Kidney capillary endothelial cell (primary cell): ENCODE measurements around the gene IFI27L1.

Source experiments
- DNase-seq: peaks from one replicate; pipeline ENCODE4 v3.0.0-alpha.2; 2018; ENCODE audit warnings: low spot score

IFI27L1 gene

DNA sequence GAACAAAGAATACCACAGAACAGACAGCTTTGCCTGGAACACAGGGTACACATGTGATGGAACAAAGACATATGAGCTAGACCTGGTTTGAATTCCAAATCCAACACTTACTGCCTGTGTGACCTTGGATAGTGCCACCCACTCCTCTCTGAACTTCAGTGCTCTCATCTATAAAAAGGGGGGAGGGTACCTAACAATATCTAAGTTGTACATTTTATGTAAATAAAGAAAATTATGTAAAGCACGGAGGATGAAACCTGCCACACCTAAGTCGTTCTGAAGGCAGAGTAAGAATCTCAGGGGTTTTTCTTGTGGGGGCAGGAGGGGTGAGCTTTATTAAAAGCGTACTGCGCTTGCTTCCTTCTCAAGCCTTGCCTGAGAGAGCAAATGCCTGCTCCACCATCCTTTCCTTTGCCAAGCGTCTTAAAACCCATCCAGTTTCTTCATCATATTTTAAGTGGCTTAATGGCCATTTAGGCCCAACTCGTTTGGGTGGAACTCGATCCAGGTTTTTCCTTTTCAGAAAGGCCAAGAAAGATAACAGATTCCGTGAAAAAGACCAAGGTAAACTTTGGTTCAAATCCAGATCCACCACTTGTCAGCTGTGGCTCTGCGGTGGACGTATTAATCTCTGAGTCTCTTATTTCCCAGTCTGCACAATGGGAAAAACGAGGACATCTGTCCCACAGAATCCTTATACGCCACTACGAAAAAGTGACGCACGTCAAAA is 1.1 kb upstream of the IFI27L1 start:
- DNase-seq: peak; percentile 42

DNA sequence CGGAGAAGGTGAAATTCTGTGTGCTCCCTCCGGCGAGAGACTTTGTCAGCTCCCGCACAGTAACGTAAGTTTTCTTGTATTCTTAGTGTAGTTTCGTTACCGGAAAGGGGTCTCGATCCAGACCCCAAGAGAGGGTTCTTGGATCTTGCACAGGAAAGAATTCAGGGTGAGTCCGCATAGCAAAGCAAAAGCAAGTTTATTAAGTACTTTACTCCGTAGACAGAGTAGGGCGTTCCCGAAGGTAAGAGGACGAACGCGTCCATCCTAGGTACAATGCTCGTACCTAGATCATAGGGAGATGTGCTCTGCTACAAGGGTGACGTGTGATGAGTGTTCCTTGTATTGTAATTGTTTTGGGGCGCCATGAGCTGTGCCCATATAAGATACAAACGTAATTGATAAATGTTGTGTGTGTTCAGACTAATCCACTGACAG is 293 bp downstream of the IFI27L1 start:
- no peak for DNase-seq

DNA sequence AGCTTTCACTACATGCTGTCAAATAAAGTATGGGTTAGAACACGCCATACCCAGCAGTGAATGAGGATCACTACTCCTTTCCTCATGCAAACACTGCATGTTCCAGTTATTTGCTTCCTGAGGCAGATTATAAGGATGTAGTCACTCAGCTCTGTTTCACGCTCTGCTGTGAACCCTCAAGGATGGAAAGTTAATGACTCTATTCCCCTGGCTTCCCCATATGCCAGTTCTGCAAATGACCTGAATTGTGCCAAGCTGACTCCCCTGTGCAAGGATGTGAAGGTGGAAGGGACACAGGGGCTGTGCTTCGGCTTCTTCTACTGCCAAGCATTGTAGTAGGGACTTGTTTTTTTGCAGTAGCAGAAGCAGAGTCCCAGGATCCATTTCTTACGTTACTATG is 6.8 kb downstream of the IFI27L1 start:
- no peak for DNase-seq

DNA sequence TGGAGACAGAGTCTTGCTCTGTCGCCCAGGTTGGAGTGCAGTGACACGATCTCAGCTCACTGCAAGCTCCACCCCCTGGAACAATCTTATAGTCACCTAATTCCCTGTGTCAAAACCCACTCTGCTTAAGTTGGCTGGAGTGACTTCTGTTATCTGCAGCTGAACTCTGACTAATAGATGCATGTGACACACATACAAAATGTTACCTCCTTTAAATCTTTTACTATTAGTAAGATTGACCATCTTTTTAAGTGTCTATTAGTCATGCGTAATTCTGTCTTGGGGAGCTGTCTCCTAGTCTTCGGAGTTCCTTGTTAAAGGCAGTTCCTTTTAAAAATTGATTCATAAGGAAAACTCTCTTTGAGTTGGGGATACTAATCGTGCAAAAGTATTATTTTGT is 7.4 kb downstream of the IFI27L1 start:
- DNase-seq: no peak

DNA sequence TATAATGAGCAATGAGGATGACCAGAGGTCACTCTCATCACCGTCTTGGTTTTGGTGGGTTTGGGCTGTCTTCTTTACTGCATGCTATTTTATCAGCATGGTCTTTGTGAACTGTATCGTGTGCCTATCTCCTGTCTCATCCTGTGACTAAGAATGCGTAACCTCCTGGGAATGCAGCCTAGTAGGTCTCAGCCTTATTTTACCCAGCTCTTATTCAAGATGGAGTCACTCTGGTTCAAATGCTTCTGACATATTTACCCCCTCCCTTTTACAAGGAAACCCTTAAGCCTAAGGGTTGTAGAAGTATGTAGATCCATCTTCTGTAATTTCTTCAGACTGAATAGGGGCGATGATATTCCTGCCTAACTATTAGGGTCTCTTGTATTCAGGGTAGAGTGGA is 8.4 kb downstream of the IFI27L1 start:
- no peak for DNase-seq

DNA sequence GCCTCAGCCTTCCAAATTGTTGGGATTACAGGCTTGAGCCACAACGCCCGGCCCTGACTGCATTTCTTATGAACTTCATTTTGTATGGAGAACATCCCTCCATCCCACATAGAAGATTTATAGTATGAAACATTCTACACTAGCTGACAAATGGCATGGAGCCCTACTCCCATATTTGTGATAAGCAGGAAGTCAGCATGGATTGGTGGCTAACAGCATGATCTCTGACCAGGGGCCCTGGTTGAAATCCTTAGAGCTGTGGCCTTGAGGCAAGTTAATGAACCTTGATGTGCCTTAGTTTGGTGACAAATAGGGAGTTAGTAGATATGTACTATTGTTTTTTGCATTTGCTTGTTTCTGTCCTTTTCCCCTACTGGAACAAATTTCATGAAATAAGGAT is 12.3 kb downstream of the IFI27L1 start:
- DNase-seq: no peak

DNA sequence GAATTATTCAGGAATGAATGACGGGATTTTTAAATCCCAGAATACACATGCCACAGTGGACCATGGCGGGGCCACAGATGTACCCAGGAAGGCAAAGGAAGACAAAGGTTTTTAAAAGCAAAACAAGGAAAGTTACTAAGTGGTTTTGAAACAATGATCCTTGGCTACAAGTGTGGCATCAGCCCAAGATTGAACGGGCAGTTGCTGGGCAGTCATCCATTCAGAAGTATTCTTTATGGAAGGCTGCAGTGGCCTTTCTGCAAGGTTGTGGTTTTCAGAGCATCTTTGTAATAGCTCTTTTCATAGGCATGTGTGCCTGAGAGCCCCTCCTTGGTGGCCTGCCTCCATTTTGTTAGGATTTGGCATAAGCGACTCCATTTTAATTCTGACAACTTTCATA is 16.0 kb downstream of the IFI27L1 start:
- DNase-seq: no peak

DNA sequence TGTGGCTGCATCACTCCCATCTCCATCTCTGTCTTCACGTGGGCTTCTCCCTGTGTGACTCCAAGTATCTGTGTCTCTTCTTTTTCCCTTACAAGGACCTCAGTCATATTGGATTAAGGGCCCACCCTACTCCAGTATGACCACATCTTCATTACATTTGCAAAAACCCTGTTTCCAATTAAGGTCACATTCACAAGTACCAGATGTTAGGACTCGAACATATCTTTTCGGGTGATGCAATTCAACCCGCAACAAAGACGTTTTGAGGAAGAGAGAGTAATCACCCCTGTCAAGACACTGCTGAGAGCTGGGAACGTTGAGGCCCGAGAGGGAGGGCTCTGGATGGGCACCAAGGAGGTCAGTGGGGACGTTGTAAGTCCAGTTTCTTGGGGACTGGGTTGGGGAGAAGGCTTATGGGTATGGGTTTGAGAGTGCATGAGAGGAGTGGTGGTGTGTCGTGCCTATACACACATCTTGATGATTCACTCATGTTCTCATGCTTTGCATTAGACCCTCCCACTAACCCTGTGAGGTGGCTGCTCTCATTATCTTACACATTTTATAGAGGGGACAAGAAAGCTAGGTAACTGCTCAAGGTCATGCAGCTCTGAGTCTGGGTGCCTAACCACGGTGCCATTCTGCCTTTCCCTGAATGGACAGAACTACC is 17.3 kb downstream of the IFI27L1 start:
- DNase-seq: no peak

DNA sequence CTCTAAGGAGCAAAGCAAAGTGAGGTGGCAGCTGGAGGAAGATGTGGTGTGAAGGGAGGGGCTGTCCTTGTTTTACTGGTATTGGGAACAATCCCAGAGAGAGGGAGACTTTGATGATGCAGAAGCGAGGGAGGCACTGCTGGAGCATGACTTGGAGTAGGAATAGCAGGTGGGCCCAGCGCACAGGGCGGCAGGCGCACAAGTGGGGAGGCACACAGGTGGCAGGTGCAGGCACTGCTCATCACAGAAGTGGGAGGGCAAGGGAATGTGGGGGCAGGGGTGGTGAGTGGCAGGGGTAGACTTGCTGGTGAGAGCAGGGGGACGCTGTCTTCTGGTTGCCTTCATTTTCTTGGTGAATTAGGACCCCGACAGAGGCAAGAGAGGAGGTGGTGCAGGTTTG is 17.9 kb downstream of the IFI27L1 start:
- no peak for DNase-seq

DNA sequence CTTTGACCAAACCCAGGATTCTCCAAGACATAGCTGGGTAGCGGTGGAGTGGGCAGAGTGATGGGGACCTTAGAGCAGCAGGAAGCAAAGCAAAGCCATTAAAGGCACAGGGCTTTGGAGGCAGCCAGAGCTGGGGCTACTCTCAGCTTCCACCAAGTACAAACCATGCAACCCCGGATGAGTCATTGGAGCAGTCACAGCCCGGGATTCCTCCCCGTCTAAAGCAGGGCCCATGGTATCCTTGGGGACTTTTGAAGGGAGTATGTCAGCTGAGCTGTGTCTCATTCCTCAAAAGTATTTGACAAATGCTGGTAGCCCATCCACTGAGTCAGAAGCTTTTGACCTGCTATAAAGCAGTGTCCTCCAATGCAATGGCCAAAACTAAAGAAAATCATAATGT is 19.7 kb downstream of the IFI27L1 start:
- DNase-seq: no peak

DNA sequence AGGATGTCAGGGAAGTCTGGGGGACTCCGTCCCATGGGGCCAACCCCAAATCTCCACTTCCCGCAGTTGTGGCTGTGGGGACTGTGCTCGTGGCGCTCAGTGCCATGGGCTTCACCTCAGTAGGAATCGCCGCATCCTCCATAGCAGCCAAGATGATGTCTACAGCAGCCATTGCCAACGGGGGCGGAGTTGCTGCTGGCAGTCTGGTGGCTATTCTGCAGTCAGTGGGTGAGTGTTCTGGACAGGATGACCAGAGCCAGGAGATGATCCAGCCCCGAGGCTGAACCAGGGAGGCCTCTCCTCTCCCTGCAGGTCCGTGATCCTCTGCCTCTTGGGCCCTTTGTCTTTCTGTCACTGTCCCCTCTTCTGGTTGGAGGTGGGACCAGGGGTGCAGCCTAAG is 20.6 kb downstream of the IFI27L1 start:
- no peak for DNase-seq

DNA sequence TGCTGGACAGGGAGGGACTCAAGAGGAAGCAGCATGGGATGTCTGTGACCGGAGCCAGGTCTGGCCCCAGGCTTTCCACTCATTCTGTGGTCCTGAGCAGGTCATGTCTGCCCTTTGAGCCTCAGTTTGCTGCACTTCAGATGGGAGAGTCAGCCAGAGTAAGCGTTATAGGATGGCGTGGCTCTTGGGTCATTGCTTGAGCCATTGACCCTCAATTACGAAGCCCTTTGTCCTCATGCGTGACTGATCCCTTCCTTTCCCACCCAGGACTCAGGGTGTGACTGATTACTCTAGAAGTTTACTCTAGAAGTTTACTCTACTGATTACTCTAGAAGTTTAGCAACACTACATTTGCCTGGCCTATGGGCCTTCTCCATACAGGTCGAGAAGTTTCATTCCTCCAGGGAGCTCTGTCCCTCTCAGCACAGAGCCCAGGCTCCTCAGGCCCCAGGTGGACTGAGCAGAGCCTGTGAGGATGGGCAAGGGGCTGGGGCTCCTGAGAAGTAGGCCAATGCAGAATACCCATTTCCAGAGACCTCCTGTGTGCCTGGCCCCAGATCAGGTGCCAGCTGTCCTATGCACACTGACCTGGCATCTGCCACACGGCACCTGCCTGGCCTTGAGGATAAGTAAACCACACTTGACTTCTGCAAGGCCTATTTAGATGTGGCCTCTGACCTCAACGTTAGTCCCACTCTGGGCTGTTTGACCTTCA is 21.8 kb downstream of the IFI27L1 start:
- no peak for DNase-seq

DNA sequence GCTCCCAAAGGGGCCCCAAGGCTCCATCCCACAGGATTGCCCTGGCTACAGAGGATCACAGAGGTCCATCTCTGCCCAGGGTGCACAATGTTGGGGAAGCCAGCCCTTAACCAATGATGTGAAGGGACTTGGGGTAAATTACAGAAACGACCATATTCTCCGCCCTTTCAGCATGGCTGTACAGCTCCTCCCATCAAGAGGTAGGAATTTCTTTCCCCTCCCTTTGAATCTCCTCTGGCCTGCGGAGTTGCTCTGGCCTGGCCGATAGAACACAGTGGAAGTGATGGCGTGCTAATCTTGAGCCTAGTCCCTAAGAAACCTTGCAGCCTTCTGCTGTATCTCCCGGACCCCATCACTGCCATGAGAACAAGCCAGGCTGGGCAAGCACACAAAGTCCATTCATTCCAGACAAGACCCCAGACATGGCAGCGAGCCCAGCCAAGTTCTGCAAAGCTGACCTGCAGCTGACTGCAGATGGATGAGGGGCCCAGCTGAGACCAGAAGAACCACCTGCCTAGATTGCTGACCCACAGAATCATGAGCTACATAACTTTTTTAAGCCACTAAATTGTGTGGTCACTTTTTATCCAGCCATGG is 22.5 kb downstream of the IFI27L1 start:
- DNase-seq: no peak

DNA sequence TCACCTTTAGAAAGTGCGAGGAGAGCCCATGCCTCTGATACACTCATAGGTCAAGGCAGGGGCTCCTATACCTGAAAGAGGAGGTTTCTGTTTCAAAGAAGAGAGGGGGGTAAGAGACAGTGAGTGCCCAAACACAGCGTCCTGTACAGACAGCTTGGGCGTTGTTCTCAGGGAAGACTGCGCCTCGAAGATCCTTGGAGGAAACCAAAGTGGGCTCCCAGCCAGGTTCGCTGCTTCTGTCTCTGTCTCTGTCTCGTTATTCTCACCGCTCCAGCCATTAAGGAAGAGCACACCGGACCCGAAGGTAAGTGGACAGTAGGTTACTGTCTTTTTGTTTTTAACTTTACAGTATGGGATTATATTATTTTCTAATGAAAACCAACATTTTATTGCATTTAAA is 23.6 kb downstream of the IFI27L1 start:
- DNase-seq: no peak

DNA sequence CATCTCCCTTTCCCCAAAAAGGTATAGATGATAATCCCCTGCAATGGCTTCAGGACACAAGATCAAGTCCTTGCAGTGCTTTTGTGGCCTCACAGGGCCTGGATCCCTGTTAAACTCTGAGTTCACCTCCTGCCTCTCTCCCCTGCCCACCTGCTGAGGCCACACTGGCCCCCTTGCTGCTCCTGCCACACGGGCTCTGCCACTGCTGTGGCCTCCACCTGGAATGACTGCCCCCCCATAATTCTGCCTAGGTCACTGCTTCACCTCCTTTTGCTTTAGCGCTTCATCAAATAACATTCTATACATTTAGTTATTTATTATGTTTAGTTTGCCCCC is 28.8 kb downstream of the IFI27L1 start:
- no peak for DNase-seq

DNA sequence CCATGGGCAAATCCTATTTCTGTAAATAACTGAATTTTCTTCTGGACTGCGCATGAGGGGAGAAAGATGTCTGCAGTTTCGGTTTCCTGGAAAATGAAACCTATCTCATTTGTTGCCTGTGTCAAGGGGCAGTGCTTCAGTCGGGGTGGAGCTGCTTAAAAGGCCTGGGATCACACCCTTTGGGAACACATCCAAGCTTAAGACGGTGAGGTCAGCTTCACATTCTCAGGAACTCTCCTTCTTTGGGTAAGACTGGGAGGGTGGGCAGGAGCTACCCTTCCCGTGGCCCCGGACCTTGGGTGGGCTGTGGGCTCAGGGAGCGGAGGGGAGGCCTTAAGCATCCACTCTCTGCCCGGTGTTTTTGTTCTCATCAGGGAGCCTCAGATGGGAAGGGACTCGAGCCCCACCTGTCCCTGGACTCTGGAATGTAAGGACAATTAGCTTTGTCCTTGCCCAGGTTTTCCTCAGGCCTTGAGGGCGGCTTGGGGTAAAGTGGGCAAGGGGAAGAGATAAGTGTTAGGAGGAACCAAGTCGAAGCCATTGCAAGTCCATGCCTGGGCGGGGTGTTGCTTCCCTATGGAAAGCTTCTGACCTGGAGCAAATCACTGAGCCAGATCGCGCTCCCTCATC is 29.6 kb downstream of the IFI27L1 start, which contains the start of gene IFI27:
TSS of gene IFI27 (plus strand) at position 185 of the 630 bp plus-strand sequence.
- DNase-seq: no peak

DNA sequence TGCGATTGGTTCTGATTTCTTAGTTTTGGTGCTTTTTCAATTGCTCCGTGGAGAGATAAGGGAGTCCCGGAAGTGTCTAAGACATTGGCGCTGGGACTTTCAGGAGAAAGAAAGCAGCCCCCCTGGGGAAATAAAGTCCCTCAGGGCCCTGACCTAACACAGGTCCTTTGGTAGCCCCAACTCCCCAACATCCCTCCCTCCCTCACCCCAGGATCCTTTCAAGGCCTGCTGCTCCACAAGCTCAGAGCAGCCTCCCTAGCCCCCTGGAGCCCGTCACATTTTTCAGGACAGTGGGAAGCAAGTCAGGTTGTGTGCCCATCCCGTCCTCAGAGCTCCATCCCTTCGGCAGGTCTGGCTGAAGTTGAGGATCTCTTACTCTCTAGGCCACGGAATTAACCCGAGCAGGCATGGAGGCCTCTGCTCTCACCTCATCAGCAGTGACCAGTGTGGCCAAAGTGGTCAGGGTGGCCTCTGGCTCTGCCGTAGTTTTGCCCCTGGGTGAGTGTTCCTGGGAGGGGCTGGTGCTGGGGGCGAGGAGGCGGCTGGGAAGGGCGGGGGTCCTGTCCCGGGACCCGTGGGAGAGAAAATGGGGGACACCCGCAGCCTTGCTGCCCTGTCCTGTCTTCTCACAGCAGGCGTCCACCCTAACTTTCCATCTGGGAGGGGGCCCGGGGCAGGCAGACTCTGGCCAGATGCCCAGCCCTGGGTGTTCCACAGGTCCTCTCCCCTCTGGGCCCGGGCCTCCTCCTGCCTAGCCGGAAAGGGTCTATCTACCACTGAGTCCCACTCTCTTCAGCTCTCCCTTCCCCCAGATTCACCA is 30.4 kb downstream of the IFI27L1 start:
- no peak for DNase-seq

DNA sequence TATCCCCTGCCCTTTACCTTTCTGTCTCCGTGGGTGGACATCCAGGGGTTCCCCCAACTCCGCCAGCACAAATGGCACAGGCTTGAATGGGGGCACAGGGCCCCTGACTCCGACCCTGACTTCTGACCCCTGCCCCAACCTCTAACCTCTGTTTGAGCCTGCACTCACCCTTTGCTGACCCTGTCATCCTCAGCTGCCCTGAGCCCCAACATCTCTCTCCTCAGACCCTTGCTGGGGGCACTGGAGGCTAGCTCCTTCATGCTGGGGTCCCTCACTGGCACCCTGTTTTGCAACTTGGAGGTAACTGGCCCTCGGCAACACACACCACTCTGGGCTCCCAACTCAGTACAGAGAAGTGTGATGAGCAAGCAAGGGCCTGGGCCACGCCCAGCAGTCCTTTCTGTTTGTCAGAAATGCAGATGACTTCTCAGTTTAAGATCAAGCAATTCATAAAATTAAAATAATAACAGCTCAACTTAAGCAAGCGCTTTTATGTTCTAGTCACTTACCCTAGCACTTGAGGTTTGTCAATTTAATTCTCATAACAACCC is 31.5 kb downstream of the IFI27L1 start:
- no peak for DNase-seq

DNA sequence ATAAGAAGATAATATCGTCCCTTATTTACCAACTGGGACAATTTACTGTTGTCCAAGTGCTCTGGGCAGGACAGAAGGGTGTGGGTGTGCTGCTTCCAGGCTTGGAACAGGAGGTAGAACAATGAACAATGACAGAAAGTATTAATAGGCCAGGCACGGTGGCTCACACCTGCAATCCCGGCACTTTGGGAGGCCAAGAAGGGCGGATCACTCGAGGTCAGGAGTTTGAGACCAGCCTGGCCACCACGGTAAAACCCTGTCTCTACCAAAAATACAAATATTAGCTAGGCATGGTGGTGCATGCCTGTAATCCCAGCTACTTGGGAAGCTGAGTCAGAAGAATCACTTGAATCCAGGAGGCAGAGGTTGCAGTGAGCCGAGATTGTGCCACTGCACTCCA is 32.0 kb downstream of the IFI27L1 start:
- no peak for DNase-seq

DNA sequence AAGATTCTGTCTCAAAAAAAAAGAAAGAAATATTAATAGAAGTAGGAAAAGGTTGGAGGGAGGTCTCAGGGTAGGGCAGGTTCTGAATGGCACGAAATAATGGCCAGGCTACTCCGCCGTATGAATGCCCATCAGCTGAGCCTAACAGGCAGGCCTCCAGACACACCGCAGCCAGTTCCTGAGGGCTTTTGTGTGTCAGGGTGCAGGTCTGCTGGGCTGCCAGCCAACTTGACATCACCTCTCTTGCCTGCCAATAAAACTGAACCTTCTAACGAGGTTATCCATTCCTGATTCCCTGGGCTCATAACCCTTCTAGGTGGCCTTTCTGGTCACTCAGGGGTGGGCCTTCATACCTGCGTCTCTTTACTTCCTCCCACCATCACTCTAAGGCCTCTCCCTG is 32.4 kb downstream of the IFI27L1 start:
- DNase-seq: no peak

DNA sequence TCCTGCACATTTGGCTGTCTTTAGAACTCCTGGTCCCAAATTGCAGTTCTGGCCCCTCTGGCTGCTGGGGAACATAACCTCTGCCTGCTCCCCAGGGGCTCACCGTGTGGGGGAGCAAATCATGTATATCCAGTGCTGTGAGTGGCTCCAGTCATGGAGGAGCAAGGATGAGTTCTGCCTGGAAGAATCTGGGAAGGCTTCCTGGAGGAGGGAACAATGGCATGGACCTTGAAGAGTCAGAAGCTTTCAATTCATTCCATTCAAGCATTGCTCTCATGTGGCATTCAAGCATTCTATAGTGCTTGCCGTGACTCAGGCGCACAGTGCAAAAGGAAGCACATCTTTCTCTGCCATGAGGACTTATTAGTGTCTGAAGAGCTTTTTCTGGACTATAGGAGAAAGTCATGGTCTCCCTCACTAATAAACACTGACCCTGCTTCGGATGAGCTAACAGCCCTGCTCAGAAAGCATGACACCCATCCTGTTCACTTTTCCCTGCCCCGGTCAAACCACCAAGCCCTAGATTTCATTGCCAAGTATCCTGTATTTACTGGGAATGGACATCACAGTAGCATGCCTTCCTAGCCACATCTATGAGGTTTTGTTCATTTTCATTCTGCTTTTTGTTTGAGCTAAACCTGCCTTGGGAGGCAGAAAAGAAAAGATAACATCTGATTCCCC is 32.9 kb downstream of the IFI27L1 start:
- DNase-seq: no peak
